Dermis blood vessel endothelial cell (primary cell): ENCODE results near the gene GAREM1. TPM values are rescaled to one million over a fixed set of nuclear protein-coding genes. Genes with fewer than 3 reads are reported as not detected.
A peak's percentile ranks its signal among the peaks of the same experiment; 100 is the strongest.
"Not testable (repeated sequence)": the region's sequence is repeated elsewhere in the genome, so short reads cannot be mapped to it uniquely, and the experiment has no call there.

Experiments used
- DNase-seq: peaks from one replicate; pipeline ENCODE4 v3.0.0; 2010
- total RNA-seq: library from RNA; depleted of rRNA; stranded (reverse); fragments of >200 nt; gene quantifications from 2 replicates; pipeline ENCODE4 v1.2.3, GENCODE V29; 2014

The GAREM1 gene
- total RNA-seq, 1 donor from 2014 or later, result 1.4 TPM

DNA sequence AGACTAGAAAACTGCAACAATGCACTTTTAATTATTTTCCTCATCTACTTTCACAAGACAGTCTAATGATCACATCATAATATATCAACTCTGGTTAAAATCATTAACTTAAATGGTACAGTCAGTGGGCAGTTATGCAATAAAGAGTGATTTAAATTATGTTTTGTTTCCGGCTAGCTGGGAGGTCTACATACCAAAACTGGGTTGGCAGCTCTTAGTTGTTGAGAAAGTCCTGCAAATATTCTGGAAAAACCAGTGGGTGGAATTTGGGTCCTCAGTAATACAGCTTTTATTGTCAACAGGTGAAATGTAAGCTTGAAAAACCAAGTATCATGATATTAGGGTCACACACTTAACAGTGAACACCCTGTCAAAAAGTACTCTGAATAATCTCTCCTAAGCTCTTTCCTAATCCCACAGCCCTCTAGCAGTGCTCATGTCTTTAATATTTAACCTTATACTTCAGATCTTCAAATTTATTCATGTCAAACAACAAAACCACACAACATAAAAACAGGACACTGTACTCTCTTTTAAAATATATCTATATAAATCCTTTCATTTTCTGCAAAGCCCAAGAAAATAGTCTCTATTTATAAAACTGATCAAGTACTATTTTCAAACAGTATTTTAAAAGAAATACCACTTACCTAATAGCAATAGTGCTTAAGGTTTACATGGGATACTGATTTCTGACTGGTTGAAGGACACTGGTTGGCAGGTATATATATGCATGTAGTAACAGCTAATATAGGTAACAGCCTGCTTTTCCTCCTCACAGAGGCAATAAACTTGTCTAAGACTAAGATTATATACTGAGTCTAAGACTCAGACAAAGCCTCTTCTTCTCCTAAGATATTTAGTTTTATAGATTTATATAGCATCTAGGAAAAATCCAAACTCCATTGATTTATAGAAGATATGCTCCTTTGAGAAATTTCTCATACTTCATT is 103.8 kb downstream of the GAREM1 start:
- DNase-seq, result no peak

DNA sequence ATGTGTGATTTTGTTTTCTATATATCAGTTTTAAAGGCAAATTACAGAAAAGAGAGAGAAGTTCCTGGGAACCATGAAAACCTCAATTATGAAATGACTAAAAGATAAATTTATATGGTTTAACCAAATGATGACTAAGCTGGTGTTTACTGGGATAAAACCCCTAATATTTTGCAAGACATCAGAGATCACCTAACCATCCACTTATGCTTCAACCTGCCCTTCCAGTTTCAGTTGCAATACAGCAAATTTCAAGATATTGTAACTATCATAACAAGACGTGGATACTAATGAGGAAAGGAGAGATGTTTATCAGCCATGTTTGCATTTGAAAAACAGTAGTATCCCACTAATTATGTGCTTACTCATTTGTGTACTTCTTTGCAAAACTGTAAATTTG is 108.2 kb downstream of the GAREM1 start:
- DNase-seq, result no peak

DNA sequence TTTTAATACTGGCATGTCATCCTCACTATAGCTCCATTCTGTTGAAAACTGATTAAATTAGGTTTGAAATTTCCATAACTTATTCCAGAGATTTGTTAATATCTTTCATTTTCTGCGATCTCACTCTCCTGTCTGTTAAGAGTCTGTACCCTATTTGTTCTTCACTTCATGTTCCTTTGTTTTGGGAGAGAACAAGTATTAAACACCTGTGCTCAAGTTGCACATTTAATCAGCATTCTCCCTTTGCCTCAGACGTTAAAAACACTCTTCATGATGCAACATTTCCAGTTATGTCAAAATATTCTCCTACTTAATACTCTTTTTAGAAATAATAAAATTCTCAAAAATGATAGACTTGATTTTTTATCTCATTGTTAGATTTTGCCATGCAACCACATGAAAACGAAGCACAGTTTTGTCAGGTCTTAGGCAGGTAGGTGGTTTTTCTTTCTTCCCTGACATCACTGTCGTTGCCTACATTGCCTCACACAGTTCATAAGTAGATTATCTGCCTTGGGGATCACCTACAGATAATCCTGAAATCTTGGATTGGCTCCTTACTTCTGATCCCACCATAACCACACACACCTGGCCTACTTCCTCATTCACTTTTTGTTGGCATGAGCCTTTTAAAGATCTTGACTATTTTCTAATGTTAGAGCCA is 109.9 kb downstream of the GAREM1 start:
- DNase-seq, result no peak

DNA sequence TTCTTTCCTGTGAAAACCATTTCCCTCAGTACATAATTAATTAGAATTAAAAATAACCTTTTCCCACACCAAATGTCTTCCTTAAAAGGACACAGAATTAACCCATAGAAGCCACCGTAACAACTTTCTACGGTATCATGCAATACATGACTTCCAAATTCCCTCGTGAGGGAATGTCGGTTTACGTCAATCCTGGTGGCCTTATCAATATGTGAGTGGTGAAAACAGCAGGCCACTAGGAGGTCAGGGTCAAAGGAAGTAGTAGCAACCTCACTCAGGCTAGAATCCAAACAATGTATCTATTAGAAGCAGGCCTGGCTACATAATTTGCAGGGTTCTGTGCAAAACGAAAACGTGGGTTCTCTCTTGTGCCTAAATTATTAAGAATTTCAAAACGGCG is 112.2 kb downstream of the GAREM1 start:
- DNase-seq, result no peak

DNA sequence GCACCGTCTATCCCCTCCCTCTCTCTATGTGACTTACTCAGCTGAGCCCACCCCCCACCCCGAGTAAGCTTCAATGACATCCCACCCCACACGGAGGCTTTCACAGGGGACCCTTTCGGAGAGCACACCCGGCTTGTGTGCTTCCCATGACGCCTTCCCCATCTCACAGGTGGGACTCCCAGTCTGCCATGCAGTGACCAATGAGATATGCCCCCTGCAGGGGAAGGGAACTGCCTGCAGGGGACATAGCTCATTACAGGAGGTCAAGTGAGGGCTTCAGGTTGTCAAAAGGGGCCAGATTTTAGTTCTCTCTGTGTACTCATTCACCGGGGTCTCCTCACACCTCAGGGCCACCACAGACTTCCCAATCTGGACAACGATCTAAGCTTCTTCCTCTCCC is 112.6 kb downstream of the GAREM1 start:
- no peak for DNase-seq

DNA sequence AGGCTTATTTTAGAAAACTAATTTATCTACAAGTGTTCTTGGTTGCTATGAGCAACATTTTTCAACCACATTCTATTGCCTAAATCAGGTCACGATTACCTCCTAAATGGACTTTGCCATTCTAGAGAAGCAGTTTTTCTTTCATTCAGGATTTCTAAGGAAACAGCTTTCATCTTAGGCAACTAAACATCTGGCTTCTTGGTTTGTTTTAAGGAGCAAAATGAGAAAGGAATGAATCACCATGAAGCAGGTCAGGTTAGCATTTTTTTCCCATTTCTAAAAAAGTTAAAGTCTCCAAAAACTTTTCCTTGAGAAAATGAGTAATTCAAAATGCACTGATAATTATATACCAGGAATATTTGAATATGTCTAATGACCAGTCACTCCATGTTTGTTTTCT is 114.8 kb downstream of the GAREM1 start:
- DNase-seq, result no peak

DNA sequence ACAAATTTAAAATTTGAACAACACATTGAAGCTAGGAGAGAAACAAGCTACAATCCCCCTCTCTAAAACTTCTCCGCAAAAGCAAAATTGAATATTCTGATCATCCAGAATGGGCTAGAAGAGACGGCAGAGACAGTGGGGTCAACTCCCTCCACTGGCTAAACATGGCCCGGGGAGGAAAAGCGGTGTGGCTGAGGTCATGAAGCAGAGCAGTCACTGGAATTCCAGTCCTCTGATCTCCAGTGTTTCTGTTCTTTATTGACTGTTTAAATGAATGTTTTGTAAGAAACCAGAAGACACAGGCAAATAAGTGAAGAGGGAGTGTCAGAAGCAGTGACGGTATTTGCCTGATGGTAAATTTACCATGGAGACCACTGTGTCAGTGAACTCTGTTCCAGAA is 116.2 kb downstream of the GAREM1 start:
- no peak for DNase-seq

DNA sequence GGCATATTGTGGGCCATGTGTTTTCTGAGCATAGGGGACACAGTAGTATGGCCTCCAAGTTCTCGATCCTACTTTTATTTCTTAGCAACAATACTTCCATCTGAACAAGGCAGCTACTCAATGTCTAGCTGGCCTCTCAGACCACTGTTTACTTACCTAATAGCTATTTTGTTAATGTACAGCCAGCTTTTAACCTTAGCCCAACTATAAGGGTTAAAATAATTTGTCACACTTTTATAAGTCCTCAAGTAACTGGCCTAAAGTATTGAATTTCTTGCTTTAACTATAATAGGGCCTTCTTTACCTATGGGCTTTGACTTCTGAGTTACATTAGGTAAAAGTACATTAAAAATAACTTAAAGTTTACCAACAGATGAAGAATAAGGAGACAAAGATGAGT is 117.4 kb downstream of the GAREM1 start:
- DNase-seq, result no peak

DNA sequence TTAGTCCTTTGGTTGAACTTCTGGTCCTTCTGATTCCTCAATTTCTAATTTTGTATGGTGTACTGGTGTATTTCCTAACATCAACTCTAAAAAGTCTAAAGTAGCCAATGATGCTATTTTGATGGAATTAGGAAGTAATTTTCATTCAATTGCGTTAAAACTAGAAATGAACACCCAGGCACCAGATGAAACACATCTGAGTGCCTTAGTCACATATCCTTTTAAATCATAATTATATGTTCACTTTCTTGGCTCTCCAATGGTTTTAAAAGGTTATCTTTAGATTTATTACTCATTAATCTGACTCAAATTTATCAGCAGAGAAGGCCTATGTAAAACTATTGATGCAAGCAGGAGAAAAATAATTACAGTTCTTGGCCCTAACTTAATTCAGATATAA is 119.7 kb downstream of the GAREM1 start:
- no peak for DNase-seq

DNA sequence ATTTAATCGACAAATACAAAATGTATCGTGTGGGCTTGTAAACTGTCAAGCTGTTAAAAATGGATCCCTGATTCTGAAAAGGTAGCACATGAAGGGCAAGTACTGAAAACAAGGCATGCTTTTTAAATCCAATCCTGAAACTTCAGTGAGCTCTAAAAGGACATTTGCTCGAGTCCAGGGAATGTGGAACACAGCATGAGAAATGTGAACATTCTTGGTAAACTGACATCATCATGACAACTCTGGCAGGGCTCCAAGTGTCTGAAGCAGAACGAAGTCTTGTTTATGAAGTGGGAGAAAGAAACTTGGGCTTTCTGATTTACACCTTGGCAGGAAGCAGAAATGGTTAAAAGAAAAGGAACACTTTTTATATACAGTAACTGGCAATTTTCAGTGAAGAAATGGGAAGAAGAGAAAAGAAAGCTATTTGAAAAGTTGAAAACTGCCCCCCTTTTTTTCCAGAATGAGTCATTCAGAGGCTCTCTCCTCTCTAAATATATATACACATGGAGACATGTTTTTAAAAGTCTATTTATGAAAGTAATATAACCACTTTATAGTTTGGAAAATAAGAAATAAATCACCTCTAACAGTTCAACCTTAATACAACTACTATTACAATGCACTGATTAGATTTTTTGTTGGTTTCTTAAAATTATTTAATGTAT is 120.8 kb downstream of the GAREM1 start:
- peak; percentile 94 for DNase-seq

DNA sequence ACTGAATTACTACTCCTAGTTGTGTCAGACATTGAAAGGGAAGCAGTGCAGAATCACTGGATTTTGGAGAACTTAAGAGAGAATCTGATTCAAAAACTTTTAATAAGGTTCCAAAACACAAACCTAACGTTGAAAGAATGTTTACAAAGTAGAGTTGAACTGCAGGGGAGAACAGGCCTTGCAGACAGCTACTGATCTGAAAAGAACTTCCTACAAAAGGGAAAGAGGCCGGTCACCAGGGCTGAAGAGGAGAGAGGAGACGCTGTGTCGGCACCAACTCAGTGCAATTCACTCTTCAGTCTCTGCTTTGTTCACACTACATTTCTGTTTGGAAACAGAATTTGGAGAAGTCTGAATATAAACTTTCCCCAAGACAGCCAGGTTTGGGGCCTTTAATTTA is 124.0 kb downstream of the GAREM1 start:
- no peak for DNase-seq

DNA sequence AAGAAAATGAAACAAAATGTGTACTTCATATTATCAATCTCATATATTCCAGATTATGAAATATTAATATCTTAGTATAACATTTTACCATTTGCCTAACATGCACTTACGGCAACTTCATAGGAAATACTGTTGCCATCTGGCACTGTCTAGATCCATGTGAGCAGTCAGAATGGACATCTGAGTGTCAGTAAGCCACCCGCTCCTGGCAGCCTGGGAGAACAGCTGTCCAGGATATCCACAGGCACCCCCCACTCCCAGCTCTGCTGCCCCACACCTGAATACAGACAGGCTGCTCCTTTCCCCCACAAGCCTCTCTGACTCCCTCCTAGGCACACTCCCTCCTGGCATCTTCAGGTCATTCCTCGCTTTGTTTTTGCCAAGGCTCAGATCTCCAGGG is 127.0 kb downstream of the GAREM1 start:
- DNase-seq, result no peak

DNA sequence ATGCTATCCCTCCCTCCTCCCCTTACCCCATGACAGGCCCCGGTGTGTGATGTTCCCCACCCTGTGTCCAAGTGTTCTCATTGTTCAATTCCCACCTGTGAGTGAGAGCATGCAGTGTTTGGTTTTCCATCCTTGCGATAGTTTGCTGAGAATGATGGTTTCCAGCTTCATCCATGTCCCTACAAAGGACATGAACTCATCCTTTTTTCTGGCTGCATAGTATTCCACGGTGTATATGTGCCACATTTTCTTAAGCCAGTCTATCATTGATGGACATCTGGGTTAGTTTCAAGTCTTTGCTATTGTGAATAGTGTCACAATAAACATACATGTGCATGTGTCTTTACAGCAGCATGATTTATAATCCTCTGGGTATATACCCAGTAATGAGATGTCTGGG is 129.6 kb downstream of the GAREM1 start:
- not testable (repeated sequence) for DNase-seq

DNA sequence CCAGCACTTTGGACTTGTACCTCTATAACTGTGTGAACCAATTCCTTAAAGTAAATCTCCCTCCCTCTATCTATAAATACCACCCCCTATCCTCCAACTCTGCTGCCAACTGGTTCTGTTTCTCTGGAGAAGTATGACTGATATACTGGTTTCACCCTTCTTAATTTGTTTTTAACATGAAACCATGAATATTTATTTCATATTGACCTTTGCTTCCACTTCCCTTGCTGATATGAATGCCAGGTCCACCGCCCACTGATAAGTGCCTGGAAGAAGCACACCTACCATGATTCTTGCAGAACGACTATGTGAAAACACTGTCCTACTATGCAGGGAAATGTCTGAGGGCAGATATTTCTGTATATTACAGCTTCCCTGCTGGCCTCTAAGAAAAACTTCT is 131.6 kb downstream of the GAREM1 start:
- no peak for DNase-seq

DNA sequence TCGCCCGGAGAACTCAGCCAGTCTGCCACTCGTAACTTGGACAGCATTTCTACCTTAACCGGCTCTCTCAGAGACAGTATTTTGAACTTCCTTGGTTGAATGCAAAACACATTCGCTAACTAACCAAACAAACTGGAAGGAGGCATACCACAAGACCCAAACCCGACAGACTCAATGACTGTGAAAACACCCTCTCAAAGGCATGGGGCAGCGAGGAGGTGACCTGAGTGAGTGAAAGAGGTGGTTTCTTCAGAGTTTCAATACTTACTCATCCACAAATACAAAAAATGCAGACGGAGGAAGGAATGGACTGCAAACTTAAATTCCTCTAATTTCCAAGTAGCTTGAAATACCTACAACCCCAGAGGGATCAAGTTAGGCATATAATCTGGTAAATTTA is 132.9 kb downstream of the GAREM1 start:
- no peak for DNase-seq

DNA sequence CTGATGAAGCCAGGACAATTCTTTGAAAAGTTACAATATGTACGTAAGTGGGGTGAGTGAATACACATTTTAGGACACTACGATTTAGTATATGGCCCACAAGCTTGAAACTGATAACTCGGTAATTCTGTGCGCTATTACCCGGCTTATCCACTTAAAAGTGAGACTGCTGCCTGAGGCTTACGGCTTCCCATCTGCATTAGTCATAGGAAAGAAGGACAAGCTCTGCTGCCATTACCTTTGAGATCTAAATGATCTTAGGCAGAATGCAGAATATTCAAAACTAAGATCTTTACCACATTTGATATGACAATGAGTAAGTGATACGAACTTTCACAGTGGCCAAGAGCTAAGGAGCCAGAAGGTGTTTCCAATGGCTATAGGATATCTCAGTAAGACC is 133.3 kb downstream of the GAREM1 start:
- DNase-seq, result no peak

DNA sequence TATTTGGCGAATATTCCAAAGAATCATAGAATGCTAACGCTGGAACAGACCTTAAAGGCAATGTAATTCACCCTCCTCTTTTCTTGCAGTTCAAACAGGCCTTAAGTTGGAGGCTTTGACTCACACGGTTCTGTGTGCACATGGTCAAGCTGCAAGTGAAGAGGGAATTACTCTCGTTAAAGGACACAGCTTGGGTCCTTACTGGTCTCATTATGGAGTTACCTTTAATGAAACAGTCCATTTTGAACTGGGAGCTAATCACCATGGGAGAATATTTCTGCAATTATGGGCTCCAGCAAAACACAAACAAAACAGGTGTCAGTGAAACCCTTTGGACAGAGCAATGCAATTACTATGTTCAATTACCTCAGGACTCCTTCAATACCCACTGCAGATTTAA is 135.5 kb downstream of the GAREM1 start:
- no peak for DNase-seq

DNA sequence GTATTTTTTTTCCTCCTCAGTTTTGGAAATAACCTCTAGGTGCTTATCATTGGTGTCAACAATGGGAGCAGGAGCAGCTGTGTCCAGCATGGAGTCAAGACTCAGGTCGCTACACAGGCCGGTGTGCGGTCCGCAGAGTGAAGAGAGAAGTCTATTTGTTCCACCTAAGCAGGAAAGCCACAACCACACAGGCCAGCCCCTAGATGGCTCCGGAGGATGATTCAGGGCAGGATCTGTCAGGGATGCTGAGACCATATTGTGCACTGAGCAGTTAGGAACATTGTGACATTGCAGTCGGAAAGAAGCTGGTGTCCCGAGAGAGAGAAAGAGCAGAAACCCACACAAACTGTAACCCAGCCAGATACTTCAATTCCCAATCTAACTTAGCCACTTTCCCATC is 136.9 kb downstream of the GAREM1 start:
- no peak for DNase-seq

DNA sequence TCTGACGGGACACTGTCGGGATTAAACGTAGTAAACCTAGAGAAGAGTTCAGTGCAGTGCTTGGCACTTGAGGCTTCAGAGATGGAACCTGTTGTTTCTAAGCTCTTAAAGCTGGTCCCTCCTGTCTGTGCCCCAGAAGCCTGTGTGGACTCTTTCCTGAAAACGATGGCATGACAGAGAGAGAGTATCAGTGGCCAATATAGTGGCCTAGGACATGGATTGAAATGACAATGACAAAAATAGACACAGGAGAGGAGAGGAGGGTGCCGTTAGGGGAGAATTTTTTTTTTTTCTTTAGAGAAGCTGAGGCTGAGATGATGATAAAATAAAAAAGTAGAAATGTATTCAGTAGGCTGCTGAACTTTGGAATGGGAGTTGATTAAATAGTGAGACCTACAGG is 138.0 kb downstream of the GAREM1 start:
- DNase-seq, result no peak

DNA sequence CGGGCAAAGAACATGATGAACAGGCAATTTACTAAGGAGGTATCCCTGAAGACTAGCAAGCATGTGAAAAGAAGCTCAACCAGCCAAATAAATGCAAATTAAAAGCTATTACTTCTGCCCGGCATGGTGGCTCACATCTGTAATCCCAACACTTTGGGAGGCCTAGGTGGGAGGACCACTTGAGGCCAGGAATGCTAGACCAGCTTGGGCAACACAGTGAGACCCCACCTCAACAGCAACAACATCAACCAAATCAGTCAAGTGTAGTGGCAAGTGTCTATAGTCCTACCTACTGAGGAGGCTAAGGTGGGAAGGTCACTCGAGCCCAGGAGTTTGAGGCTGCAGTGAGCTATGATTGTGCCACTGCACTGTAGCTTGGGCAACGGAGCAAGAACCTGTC is 141.7 kb downstream of the GAREM1 start:
- no peak for DNase-seq

DNA sequence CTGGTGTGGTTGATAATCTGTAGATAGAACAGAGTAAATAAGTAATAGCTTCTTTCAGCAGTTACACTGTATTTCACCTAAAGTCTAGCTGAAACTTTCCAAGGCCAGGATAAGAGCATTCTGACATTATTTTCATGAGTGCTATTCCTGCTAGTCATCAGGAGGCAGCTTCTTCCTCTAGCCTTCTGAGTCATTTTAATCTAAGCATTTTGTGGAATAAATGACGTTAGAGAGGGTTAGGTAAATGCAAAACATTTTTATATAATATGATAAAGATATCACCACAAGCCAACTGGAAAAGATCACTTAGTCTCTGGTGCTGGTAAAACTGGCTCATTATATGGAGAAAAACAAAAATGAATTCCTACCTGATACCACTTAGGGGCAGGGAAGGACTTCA is 142.3 kb downstream of the GAREM1 start:
- no peak for DNase-seq

DNA sequence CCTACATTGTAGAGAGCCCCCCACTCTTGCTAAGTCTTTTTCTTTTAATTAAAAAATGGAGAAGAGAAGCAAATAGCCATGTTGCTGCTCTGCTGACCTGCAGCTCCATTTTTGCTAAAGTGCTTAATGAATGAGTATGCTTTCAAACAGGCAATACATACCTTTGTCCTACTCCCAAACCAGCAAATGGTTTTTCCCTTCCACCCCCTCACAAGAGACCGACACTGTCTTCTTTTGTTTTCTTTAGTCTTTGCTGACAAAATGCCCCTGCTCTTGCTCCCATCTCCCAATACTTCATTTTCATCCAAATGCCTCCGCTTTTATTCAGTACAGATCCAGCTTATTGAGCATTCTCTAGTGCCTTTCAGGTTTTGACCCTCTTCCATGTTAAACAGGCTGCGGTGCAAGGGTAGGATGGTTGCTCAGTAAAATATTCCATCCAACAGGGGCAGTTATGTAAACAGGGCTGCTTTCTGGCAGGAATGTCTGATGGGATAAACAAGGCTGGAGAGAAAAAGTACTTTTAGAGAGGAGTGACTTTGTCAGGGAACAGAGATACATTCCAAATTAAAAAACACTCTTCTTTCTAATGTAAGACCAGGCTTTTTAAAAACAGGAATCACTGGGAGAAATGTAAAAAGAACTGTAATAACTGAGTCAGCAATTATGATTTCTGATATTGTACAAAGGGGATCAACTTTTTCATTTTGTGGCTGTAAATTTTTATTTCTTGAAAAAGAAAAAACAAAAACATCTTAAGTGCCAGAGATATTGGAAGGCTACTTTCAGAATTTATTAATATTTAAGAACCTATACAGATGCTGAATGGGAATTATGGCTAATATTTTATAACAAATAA is 144.0 kb downstream of the GAREM1 start:
- DNase-seq, result no peak

DNA sequence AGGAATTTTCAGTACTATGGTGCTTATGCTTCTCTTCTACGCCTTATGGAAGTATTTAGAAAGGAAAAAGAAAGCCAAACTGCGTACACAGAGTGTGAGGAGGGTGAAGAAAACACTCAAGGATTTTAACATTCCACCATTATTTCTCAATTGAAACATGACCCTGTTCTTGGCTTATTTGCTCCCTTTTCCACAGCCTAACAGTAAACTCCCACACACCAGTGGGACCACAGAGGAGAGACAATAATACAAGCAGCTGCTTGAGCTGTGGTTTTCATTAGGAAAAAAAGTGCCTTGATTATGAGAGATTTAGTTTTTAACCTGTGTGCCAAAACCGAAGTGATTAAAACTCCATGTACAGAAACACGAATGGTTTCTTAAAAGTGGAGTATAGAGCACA is 146.5 kb downstream of the GAREM1 start:
- no peak for DNase-seq
